Measurements from ENCODE around the gene RELA. TPM values are rescaled to one million over a fixed set of nuclear protein-coding genes. Genes with fewer than 3 reads are reported as not detected.

The RELA gene
- 9.3 and 23.8 TPM in 2 replicates for total RNA-seq

DNA sequence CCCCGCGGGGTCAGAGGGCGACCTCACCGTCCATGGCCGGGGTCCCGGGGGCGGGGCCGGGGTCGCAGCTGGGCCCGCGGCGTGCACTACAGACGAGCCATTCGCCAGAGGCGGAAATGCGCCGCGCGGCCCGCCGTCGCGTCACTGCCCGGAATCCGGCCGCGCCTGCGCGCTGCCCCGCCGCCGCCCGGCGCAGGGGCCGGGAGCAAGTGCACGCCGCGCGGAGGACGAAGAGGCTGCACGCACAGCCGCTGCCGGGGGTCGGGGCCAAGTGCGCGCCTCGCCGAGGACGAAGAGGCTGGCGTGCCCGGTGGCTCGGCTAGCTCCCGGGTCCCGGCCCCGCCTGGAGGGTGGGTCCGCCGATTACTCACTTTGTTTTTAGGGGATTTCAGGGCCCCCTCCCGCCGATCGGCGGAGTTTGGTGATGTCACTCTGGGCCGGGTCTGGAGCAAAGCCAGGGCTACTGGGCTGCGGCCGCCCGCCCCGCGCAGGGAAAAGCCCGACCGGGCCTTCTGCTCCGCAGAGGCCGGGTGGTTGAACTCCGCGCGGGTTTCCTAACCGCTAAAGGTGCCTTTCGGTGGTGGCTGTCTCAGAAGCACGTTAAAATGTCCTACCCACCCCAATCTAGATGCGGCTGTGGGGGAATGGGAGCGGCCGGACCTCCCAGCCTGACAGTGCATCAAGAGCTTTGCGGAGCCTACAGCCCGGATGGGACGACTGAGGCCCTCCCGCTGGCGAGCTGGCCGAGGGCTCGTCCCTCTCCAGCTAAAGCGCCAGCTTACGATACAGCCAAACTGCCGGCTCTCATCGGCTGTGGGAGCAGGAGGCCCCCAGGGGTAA, at the start of gene RELA:
Gene RELA (minus strand): TSS at position 118 of the 840 bp plus-strand sequence. CDS start 84 bp downstream, at position 34.

GRCh38 chr11:65711785-65712632, 49.3 kb upstream of the RELA start, which contains the start of gene KAT5:
Gene KAT5, plus strand, starts transcription at chr11:65712252. Its CDS starts 16 bp downstream, at chr11:65712268.

GRCh38 chr11:65637794-65638419, 24.8 kb downstream of the RELA start, which contains the start of gene SIPA1:
Gene SIPA1, plus strand, starts transcription at chr11:65638101. Its CDS starts 2,821 bp downstream, at chr11:65640922.

GRCh38 chr11:65615229-65615949, 47.3 kb downstream of the RELA start, which contains the start of gene PCNX3:
Gene PCNX3, plus strand, starts transcription at chr11:65615776. Its CDS starts 536 bp downstream, at chr11:65616312.

Other genes with a start within 250 kb of the RELA start
- 322 and 406 TPM in 2 replicates for gene NEAT1, start 240.1 kb downstream of the RELA start, total RNA-seq
- gene MALAT1, start 163.9 kb downstream of the RELA start, total RNA-seq = 13,561 and 20,792 TPM in 2 replicates
- 77.2 and 139 TPM in 2 replicates for gene SCYL1, start 137.8 kb downstream of the RELA start, total RNA-seq
- 38.7 and 93.8 TPM in 2 replicates for gene LTBP3, start 104.6 kb downstream of the RELA start, total RNA-seq
- gene ZNRD2, start 92.4 kb downstream of the RELA start, total RNA-seq = 36.7 and 55.1 TPM in 2 replicates
- gene FAM89B, start 90.4 kb downstream of the RELA start, total RNA-seq = 11.8 and 30.3 TPM in 2 replicates
- gene EHBP1L1, start 86.9 kb downstream of the RELA start, total RNA-seq = 60.4 and 79.7 TPM in 2 replicates
- 0.29 and 0.50 TPM in 2 replicates for gene KCNK7, start 67.1 kb downstream of the RELA start, total RNA-seq
- 25.8 and 26.3 TPM in 2 replicates for gene MAP3K11, start 48.7 kb downstream of the RELA start, total RNA-seq
- 22.7 and 30.8 TPM in 2 replicates for gene PCNX3, start 47.1 kb downstream of the RELA start, total RNA-seq
- gene SIPA1, start 24.8 kb downstream of the RELA start, total RNA-seq = 25.1 and 25.2 TPM in 2 replicates
- 45.4 and 47.3 TPM in 2 replicates for gene KAT5, start 49.3 kb upstream of the RELA start, total RNA-seq
- gene RNASEH2C, start 57.9 kb upstream of the RELA start, total RNA-seq = 32.9 and 57.7 TPM in 2 replicates
- 7.1 and 10.6 TPM in 2 replicates for gene AP5B1, start 118.1 kb upstream of the RELA start, total RNA-seq
- not detected in 2 replicates for gene OVOL1, start 124.1 kb upstream of the RELA start, total RNA-seq
- gene SNX32, start 171.0 kb upstream of the RELA start, total RNA-seq = 1.2 and 3.1 TPM in 2 replicates
- gene CFL1, start 195.3 kb upstream of the RELA start, total RNA-seq = 951 and 1,471 TPM in 2 replicates
- 47.6 and 51.9 TPM in 2 replicates for gene MUS81, start 197.5 kb upstream of the RELA start, total RNA-seq
- gene EFEMP2, start 209.9 kb upstream of the RELA start, total RNA-seq = 56.3 and 157 TPM in 2 replicates
- not detected in 2 replicates for gene CTSW, start 216.9 kb upstream of the RELA start, total RNA-seq
- 204 and 244 TPM in 2 replicates for gene FIBP, start 225.6 kb upstream of the RELA start, total RNA-seq
- 168 and 233 TPM in 2 replicates for gene CCDC85B, start 227.8 kb upstream of the RELA start, total RNA-seq
- gene FOSL1, start 237.5 kb upstream of the RELA start, total RNA-seq = 19.9 and 24.3 TPM in 2 replicates